Neural progenitor cell (in vitro differentiated cells): ENCODE data around the gene WWOX. TPM values are rescaled to one million over a fixed set of nuclear protein-coding genes. Genes with fewer than 3 reads are reported as not detected.
A peak's percentile ranks its signal among the peaks of the same experiment; 100 is the strongest.

ENCODE experiments used
- DNase-seq: peaks from one replicate; pipeline ENCODE4 v3.0.0-alpha.2; 2016; ENCODE audit warnings: low spot score
- H2AFZ ChIP-seq: fragments of 200-600 bp; sonication (generic); replicated peaks from 2 replicates; pipeline ENCODE4 v1.6.1; 2016; ENCODE audit warnings: antibody characterized with exemption
- H3F3A ChIP-seq: fragments of 200-600 bp; sonication (generic); 2 replicates; pipeline ENCODE4 v1.6.1; 2016; ENCODE audit warnings: antibody characterized with exemption, low read depth
- H3K27ac ChIP-seq: fragments of 200-600 bp; sonication (generic); 2 replicates; pipeline ENCODE4 v1.5.1; 2016; ENCODE audit warnings: mild to moderate bottlenecking
- H3K27me3 ChIP-seq: fragments of 200-600 bp; sonication (generic); 2 replicates; pipeline ENCODE4 v1.6.1; 2016; ENCODE audit warnings: mild to moderate bottlenecking, moderate library complexity
- H3K36me3 ChIP-seq: fragments of 200-600 bp; sonication (generic); 2 replicates; pipeline ENCODE4 v1.5.1; 2016
- H3K4me1 ChIP-seq: fragments of 200-600 bp; sonication (generic); 2 replicates; pipeline ENCODE4 v1.6.1; 2016; ENCODE audit warnings: mixed run types
- H3K4me2 ChIP-seq: fragments of 200-600 bp; sonication (generic); 2 replicates; pipeline ENCODE4 v1.6.1; 2016
- H3K4me3 ChIP-seq: fragments of 200-600 bp; sonication (generic); 2 replicates; pipeline ENCODE4 v1.5.1; 2016
- H3K79me2 ChIP-seq: fragments of 200-600 bp; sonication (generic); 2 replicates; pipeline ENCODE4 v1.6.1; 2016; ENCODE audit warnings: low read depth
- H3K9ac ChIP-seq: fragments of 200-600 bp; sonication (generic); 2 replicates; pipeline ENCODE4 v1.6.1; 2016
- H3K9me3 ChIP-seq: fragments of 200-600 bp; sonication (generic); 2 replicates; pipeline ENCODE4 v1.5.1; 2016; ENCODE audit warnings: low read depth
- H4K20me1 ChIP-seq: fragments of 200-600 bp; sonication (generic); 2 replicates; pipeline ENCODE4 v1.6.1; 2016; ENCODE audit warnings: low read depth
- H3K27ac Mint-ChIP-seq: 3 replicates; pipeline ENCODE4 v1.8.0; 2021; ENCODE audit warnings: mixed read lengths
- H3K27me3 Mint-ChIP-seq: 2 replicates; pipeline ENCODE4 v1.8.0; 2022; ENCODE audit warnings: low read depth, mild to moderate bottlenecking, inconsistent platforms, moderate library complexity, mixed read lengths; ENCODE audit not compliant: insufficient read depth
- H3K36me3 Mint-ChIP-seq: 3 replicates; pipeline ENCODE4 v1.8.0; 2021; ENCODE audit warnings: mixed read lengths
- H3K4me1 Mint-ChIP-seq: 3 replicates; pipeline ENCODE4 v1.8.0; 2021; ENCODE audit warnings: mixed read lengths
- H3K4me3 Mint-ChIP-seq: 3 replicates; pipeline ENCODE4 v1.8.0; 2021; ENCODE audit warnings: mild to moderate bottlenecking, moderate library complexity, mixed read lengths
- H3K9me3 Mint-ChIP-seq: 3 replicates; pipeline ENCODE4 v1.8.0; 2020; ENCODE audit warnings: mixed read lengths
- EZH2 ChIP-seq: fragments of 200-600 bp; sonication (generic); IDR thresholded peaks from 2 replicates; pipeline ENCODE4 v1.6.1; 2017; ENCODE audit warnings: antibody characterized with exemption, mild to moderate bottlenecking, moderate library complexity
- EZH2phosphoT487 ChIP-seq: fragments of 200-600 bp; sonication (generic); IDR thresholded peaks from 2 replicates; pipeline ENCODE4 v1.6.1; 2017; ENCODE audit warnings: antibody characterized with exemption
- total RNA-seq: library from RNA; depleted of rRNA; stranded (reverse); fragments of >200 nt; gene quantifications from 2 replicates; pipeline ENCODE4 v1.2.3, GENCODE V29; 2015; ENCODE audit warnings: low replicate concordance
- TF ChIP-seq, protein P1 (sequence below): fragments of 200-600 bp; sonication (generic); IDR thresholded peaks from 2 replicates; pipeline ENCODE4 v1.5.1; 2017; ENCODE audit warnings: antibody characterized with exemption, mild to moderate bottlenecking

The WWOX gene
- total RNA-seq, 1 donor from 2014 or later = 63.7 TPM

DNA sequence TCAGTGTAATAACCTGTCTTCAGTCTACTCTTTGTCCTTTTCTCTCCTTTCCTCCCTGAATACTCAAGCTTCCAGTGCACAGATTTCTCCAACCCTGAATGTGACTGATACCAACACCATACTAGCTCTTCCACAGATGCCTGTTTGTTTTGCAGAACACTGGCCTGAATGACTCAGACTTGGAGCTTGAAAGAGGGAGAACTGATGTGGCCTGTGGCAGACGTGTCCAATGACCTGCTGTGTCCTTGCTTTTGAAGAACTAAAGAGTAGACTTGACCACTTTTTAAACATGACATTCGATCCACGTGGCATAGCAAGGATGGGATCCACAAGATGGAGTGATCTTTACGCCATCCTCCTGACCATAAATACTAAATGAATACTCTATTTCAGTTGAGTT is 361.0 kb downstream of the WWOX start:
- H4K20me1 ChIP-seq = no peaks in the 10 kb centered on the region
- H3K27me3 Mint-ChIP-seq = peaks cover 4% of the 10 kb centered on the region
- no peaks in the 10 kb centered on the region for H3K36me3 ChIP-seq
- no peak overlapping the region for H2AFZ ChIP-seq
- TF ChIP-seq EZH2phosphoT487 (no peak), EZH2 (no peak)
- TF ChIP-seq, protein P1, sequence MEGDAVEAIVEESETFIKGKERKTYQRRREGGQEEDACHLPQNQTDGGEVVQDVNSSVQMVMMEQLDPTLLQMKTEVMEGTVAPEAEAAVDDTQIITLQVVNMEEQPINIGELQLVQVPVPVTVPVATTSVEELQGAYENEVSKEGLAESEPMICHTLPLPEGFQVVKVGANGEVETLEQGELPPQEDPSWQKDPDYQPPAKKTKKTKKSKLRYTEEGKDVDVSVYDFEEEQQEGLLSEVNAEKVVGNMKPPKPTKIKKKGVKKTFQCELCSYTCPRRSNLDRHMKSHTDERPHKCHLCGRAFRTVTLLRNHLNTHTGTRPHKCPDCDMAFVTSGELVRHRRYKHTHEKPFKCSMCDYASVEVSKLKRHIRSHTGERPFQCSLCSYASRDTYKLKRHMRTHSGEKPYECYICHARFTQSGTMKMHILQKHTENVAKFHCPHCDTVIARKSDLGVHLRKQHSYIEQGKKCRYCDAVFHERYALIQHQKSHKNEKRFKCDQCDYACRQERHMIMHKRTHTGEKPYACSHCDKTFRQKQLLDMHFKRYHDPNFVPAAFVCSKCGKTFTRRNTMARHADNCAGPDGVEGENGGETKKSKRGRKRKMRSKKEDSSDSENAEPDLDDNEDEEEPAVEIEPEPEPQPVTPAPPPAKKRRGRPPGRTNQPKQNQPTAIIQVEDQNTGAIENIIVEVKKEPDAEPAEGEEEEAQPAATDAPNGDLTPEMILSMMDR = no peak
- no peak overlapping the region for H3K9ac ChIP-seq
- H3K36me3 Mint-ChIP-seq = peaks cover 7% of the 10 kb centered on the region
- H3K4me3 ChIP-seq = no peak overlapping the region
- H3K4me2 ChIP-seq = no peak overlapping the region
- no peaks in the 10 kb centered on the region for H3K27me3 ChIP-seq
- peaks cover 14% of the 10 kb centered on the region for H3K9me3 Mint-ChIP-seq
- H3K27ac ChIP-seq = no peak overlapping the region
- no peak overlapping the region for H3K27ac Mint-ChIP-seq
- H3K4me1 Mint-ChIP-seq = peaks cover 36% of the 10 kb centered on the region
- H3K79me2 ChIP-seq = no peaks in the 10 kb centered on the region
- peaks cover 38% of the 10 kb centered on the region for H3K4me1 ChIP-seq
- no peak for DNase-seq
- H3F3A ChIP-seq = peaks cover 12% of the 10 kb centered on the region
- H3K9me3 ChIP-seq = no peaks in the 10 kb centered on the region
- H3K4me3 Mint-ChIP-seq = no peak overlapping the region

DNA sequence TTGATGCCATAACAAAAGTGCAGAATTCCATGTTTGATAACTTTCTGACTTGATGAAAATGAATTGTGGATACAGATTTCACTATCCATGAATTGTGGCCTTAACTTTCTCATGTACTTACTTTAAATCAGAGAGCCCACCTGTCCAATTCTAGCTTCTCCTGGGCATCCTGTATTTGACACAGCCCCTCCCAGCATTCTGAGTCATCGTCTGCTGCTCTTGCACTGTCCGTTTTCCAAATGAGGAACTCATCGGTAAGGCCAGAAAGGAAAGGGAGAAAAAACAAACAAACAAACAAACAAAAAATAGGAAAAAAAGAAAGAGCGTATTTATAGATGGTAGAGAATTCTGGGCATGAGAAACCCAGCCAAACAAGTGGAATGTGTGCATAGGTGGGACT is 361.6 kb downstream of the WWOX start:
- H3K9me3 Mint-ChIP-seq = peaks cover 14% of the 10 kb centered on the region
- TF ChIP-seq EZH2phosphoT487 = no peak
- TF ChIP-seq, protein P1 = no peak
- no peak for TF ChIP-seq EZH2
- H3K4me1 Mint-ChIP-seq = peaks cover 30% of the 10 kb centered on the region
- no peak overlapping the region for H3K4me3 ChIP-seq
- no peak overlapping the region for H3K4me2 ChIP-seq
- no peaks in the 10 kb centered on the region for H3K9me3 ChIP-seq
- no peaks in the 10 kb centered on the region for H3K36me3 ChIP-seq
- H2AFZ ChIP-seq = no peak overlapping the region
- no peak overlapping the region for H3K9ac ChIP-seq
- H3K27me3 ChIP-seq = no peaks in the 10 kb centered on the region
- no peak overlapping the region for H3K27ac ChIP-seq
- peaks cover 12% of the 10 kb centered on the region for H3F3A ChIP-seq
- DNase-seq = no peak
- H3K27ac Mint-ChIP-seq = no peak overlapping the region
- H3K79me2 ChIP-seq = no peaks in the 10 kb centered on the region
- H3K4me1 ChIP-seq = peaks cover 31% of the 10 kb centered on the region
- H3K27me3 Mint-ChIP-seq = peaks cover 4% of the 10 kb centered on the region
- no peak overlapping the region for H3K4me3 Mint-ChIP-seq
- no peaks in the 10 kb centered on the region for H4K20me1 ChIP-seq
- peaks cover 7% of the 10 kb centered on the region for H3K36me3 Mint-ChIP-seq

DNA sequence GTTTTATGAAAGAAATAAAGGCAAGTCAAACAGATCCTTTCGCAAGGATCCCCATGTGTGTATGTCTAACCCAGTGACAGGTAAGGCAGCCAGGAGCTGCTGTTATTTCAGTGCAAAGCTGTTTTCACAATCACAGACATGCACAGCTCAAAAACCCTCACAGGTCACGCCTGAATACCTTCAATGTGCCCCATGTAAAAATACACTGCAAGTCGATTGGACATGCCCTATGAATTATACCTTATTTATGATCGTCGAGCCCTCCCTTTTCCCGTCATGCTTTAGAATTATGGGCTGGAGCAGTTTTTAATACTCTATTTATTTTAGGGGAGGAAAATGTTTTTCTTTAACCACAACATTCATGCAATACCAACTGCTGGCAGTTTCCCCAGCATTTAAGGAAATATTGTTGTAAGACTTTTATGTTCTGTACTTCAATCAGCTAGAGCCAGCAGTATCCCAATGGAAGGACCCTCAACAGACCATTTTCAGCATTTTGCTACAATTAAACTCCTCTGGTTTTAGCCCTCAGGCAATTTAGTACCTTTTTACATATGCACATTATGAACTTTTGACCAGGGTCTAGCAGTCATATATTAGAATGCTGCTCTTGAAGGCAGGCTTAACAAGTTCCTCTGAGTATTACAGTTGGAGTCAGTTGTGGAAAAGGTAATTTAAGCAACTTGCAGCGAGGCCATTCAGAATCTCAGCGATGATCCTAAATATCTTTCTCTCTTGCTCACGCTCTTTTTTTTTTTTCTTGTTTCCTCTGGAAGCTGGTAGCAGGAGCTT is 362.2 kb downstream of the WWOX start:
- H3K27me3 Mint-ChIP-seq = peaks cover 4% of the 10 kb centered on the region
- Histone ChIP-seq H4K20me1 (no peaks in the 10 kb centered on the region), H3K9me3 (no peaks in the 10 kb centered on the region), H3F3A (peaks cover 12% of the 10 kb centered on the region), H3K4me1 (peaks cover 25% of the 10 kb centered on the region), H3K4me2 (peak overlapping the region; percentile 28), H3K36me3 (no peaks in the 10 kb centered on the region), H3K27ac (no peak overlapping the region), H3K79me2 (no peaks in the 10 kb centered on the region), H2AFZ (no peak overlapping the region), H3K27me3 (no peaks in the 10 kb centered on the region), H3K4me3 (no peak overlapping the region), H3K9ac (no peak overlapping the region)
- peaks cover 30% of the 10 kb centered on the region for H3K4me1 Mint-ChIP-seq
- DNase-seq = no peak
- H3K27ac Mint-ChIP-seq = no peak overlapping the region
- no peak overlapping the region for H3K4me3 Mint-ChIP-seq
- H3K9me3 Mint-ChIP-seq = peaks cover 14% of the 10 kb centered on the region
- TF ChIP-seq EZH2phosphoT487 (no peak), EZH2 (no peak)
- TF ChIP-seq, protein P1 = no peak
- peaks cover 7% of the 10 kb centered on the region for H3K36me3 Mint-ChIP-seq
